Retina (tissue), 1 donor: ENCODE data around the gene HCN2.
"Not testable (repeated sequence)": the region's sequence is repeated elsewhere in the genome, so short reads cannot be mapped to it uniquely, and the experiment has no call there.

Source experiments
- DNase-seq: peaks from one replicate; pipeline ENCODE4 v3.0.0-alpha.2; 2016

HCN2 gene

DNA sequence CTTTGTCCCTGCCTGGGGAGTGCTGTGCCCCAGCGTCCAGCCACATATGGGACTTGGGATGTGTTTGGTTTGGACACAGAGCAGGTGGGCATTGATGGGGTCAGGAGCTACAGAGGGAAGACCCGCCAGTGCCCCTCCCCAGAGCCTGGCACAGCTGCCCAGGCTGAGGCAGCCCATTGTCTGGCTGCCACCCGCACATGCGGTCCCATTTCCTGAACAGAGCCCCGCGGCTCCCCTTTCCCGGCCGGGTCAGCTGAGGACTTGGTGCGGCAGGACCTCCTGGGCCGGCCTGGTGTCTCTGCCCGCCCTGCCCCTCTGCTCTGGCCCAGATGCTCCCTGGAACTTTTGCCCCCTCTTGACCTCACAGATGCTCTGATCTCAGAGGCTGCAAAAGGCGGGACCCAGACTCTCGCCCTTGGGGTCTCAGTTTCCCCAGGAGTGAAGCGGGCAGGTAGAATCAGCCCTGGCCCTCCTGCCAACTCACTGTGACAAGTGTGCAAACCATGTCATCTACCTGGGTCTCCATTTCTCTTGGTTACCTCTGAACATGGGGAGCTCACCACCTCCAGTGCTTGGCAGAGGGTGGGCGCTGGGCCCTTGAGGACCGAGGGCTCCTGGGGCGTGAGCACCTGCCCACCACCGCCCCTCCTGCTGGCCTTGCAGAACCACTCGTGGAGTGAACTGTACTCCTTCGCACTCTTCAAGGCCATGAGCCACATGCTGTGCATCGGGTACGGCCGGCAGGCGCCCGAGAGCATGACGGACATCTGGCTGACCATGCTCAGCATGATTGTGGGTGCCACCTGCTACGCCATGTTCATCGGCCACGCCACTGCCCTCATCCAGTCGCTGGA lies 17.8 kb downstream of the HCN2 start:
- no peak for DNase-seq

DNA sequence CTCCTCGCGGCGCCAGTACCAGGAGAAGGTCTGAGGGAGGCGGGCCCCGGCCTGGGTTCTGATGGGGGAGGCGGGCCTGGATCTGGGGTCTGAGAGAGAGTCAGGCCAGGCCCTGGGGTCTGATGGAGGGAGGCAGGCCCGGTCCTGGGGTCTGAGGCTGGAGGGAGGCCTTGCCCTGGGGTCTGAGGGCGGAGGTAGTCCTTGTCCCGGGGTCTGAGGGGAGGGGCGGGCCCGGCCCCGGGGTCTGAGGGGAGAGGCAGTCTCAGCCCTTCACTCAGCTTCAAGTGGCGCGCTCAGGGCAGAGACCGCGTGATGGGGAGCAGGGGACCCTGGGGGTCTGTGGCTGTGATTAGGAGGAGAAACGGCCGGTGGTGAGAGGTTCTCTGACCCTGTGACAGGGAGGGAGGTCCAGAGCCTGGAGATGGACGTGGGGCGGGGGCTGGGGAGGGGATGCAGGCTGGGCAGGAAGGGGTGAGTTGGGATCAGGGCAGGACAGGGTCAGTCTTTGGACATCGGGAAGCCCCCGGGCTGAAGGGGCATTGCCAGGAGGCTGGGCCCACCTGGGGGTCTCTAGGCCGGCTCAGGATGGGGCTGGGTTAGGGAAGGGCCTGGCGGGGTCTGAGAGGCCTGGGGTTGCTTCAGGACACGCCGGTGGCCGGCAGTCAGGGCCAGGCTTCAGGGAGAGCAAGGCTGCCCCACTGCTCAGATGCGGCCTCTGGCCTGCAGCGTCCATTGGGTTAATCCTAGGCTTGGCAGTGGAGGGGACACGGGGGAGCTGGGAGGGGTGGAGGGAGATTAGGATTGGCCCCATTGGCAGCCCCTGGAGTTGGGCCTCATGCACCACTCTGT lies 18.7 kb downstream of the HCN2 start:
- no peak for DNase-seq

DNA sequence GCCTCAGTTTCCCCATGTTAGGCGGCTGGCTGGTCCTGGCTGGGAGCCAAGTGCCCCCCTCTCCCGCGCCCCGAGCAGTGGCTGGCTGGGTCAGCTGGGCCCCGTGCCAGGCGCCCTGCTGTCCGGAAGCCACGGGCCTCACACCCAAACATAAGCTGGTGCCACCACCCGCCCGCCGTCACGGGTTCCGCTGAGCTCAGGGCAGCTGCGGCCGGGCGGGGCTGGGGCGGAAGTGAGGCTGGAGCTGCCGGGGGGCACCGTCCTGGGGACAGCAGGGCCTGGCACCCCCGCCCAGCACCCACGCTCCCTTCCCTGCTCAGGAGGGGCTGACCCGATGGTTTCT lies 19.3 kb downstream of the HCN2 start:
- DNase-seq, result no peak

DNA sequence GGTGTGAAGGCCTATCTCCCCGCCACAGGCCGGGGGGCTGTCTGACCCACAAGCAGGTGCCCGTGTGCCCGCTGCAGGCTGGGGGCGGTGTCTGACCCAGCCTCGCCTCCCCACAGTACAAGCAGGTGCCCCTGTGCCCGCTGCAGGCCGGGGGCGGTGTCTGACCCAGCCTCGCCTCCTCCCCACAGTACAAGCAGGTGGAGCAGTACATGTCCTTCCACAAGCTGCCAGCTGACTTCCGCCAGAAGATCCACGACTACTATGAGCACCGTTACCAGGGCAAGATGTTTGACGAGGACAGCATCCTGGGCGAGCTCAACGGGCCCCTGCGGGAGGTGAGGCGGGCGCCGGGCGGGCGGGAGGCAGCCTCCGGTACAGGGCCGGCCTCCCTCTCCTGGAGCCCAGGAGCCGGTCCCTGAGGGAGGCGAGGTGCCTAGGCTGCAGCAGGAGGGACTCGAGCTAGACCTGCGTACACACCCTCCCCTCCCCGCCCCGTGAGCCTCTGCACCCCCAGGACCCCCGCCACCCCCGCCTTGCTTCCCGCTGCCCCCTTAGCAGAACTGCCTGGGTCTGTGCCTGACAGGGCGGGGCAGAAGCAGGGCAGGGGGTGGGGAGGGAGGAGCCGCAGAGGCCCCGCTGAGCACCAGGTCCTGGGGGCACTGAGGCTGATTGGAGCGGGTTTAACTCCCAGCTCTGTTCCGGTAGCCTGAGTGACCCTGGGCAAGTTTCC lies 20.6 kb downstream of the HCN2 start:
- no peak for DNase-seq

DNA sequence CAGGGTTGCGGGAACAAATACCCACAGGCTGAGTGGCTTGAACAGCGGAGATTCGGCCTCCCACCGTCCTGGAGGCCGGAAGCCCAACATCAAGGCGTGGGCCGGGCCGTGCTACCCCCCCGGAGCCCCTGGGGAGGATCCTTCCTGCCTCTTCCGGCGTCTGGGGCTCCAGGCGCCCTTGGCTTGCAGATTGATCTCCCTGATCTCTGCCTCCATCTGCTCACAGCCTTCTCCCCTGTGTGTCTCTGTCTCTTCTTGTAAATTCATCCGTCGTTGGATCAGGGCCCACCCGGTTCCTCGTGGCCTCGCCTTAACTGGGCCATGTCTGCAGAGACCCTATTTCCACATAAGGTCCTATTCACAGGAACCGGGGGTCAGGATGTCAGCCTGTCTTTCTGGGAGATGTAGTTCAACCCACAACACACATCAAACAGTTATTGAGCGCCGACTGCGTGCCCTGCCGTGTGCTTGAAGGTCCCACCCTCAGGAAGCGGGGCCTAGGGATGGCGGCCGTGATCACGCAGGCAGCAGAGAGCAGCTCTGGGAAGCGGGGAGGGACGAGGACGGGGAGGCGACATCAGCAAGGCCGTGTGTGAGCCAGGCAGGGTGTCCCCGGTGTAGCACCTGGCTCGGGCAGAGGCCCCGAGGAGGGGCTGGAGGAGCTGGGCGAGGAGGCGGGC lies 21.3 kb downstream of the HCN2 start:
- DNase-seq, result peak; percentile 68

DNA sequence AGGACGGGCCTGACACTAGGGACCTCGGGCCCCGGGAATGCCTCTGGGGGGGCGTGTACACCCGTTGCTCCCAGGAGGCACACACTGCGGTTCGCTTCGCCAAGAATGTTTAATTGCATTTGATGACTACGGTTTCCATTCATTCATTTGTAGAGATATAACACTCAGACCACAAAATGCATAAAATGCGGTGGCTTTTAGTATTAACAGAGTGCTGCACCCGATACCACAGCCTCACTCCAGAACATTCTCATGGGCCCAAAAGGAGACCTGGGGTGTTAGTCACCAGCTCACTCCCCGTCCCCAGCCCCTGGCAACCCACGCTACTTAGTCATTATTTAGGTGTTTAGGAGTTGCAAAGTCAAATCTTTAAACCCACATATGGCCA lies 21.8 kb downstream of the HCN2 start:
- no peak for DNase-seq

DNA sequence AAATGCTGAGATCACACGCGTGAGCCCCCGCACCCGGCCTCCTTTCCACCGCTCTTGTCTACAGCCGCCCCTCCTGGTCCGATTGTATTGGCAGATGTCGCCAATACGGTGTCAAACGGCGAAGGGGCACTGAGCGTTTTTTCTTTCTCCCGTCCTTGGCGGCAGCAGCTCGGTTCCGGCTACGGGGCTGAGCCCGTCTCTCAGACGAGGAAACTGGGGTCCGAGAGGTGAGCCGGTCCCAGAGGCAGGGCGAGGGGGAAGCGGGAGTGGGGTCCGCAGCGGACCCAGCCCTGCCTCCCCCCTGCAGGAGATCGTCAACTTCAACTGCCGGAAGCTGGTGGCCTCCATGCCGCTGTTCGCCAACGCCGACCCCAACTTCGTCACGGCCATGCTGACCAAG lies 23.3 kb downstream of the HCN2 start:
- DNase-seq, result no peak

DNA sequence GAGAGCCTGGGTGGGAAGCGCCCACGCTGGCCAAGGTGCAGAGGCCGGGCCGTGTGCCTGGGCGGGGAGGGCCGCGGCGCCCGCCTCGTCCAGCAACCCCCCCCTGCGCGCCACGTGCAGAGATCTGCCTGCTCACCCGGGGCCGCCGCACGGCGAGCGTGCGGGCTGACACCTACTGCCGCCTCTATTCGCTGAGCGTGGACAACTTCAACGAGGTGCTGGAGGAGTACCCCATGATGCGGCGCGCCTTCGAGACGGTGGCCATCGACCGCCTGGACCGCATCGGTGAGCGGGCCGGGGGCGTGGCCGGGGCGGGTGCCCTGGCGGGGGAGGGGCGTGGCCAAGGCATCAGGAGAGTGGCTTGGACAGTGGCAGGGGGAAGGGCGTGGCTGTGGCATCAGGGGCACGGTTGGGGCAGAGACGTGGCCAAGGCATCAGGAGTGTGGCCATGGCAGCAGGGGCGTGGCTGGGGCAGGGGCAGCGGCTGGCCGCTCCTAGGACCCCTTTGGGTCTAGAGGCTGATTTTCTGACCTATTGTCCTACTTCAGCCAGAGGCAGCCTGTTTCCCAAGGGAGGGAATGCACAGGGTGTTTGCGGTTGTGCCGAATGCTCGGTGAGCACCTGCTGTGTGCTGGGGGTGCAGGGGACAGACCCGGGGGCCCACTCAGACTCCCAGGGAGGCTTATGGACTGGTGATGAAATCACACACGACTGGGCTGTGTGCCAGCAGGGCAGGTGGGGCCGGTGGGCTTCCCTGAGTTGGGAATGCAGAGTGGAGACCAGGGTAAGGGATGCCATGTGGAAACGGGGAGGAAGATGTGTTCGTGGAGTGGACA lies 24.3 kb downstream of the HCN2 start:
- no peak for DNase-seq

DNA sequence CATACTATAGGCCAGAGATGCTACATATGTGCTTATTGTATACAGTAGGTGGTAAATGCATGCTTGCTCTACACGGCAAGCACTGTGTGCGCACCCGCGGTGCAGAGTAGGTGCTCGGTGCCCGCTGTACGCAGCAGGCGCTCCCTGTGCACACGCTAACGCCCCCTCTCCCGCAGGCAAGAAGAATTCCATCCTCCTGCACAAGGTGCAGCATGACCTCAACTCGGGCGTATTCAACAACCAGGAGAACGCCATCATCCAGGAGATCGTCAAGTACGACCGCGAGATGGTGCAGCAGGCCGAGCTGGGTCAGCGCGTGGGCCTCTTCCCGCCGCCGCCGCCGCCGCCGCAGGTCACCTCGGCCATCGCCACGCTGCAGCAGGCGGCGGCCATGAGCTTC lies 25.9 kb downstream of the HCN2 start:
- DNase-seq, result peak; percentile 62

DNA sequence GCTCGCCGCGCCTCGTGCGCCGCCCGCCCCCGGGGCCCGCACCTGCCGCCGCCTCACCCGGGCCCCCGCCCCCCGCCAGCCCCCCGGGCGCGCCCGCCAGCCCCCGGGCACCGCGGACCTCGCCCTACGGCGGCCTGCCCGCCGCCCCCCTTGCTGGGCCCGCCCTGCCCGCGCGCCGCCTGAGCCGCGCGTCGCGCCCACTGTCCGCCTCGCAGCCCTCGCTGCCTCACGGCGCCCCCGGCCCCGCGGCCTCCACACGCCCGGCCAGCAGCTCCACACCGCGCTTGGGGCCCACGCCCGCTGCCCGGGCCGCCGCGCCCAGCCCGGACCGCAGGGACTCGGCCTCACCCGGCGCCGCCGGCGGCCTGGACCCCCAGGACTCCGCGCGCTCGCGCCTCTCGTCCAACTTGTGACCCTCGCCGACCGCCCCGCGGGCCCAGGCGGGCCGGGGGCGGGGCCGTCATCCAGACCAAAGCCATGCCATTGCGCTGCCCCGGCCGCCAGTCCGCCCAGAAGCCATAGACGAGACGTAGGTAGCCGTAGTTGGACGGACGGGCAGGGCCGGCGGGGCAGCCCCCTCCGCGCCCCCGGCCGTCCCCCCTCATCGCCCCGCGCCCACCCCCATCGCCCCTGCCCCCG lies 26.5 kb downstream of the HCN2 start:
- DNase-seq, result no peak

DNA sequence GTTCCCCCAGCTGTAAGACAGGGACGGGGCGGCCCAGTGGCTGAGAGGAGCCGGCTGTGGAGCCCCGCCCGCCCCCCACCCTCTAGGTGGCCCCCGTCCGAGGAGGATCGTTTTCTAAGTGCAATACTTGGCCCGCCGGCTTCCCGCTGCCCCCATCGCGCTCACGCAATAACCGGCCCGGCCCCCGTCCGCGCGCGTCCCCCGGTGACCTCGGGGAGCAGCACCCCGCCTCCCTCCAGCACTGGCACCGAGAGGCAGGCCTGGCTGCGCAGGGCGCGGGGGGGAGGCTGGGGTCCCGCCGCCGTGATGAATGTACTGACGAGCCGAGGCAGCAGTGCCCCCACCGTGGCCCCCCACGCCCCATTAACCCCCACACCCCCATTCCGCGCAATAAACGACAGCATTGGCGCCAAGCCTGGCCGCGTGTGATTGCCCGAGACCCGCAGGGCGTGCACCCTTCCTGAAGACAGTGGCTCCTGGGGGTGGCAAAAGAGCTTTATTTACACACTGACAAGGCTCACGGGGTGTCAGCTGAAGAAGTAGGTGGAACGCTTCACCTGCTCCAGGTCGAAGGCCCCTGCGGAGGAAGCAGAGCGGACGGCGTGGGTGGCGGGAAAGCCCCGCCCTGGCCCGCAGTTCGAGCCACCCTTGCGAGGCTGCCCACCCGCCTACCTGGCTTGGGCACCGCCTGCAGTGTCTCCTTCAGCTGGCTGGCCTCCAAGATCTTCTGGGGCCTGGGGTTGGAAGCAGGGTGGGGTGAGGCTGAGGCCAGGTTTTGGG lies 27.3 kb downstream of the HCN2 start:
- DNase-seq, result no peak

DNA sequence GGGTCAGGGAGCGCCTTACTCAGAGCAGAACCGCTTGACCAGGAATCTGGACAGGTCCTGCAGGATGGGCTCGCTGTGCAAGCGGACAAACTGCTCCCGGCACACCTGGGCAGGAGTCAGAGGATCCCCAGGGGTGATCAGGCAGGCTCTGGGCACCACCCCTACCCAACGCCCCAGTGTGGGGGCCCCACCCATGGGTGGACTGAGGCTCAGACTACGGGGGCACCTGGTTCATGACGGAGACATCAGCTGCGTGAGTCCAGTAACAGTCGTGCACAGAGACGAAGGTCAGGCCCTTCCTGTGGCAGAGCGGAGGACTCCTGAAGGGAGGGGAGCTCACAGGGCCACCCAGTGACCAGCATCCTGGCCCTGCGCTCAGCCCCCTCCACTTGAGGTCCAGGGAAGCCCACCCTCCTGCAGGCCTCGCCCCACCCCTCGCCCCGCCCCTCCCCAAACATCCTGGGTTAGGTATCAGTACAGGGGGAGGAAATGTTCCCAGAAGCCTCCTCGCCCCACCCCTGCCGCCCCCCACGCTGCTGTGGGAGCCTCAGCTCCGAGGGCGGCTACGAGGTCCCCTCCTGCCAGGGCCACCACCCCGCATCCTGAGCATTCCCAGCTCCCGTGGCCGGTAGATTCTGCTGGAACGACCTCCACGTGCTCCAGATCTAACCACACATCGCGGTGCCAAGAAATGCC lies 28.0 kb downstream of the HCN2 start:
- DNase-seq, result no peak

DNA sequence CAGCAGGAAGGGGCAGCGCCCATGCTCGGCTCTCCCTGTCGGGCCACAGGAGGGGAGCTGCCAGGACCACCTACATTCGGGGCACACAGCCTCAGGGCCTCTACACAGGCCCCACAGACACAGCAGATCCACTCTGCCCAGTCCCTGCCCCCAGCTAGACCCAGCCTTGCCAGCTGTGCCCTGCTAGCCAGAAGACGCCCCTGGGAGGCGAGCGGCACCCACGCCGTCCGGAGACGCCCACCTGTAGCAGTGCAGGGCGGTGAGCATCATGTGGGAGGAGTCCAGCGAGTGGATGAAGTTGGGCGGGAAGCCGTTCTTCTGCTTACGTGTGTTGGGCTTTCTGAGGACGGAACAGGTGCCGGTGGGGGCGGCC lies 28.6 kb downstream of the HCN2 start:
- no peak for DNase-seq

DNA sequence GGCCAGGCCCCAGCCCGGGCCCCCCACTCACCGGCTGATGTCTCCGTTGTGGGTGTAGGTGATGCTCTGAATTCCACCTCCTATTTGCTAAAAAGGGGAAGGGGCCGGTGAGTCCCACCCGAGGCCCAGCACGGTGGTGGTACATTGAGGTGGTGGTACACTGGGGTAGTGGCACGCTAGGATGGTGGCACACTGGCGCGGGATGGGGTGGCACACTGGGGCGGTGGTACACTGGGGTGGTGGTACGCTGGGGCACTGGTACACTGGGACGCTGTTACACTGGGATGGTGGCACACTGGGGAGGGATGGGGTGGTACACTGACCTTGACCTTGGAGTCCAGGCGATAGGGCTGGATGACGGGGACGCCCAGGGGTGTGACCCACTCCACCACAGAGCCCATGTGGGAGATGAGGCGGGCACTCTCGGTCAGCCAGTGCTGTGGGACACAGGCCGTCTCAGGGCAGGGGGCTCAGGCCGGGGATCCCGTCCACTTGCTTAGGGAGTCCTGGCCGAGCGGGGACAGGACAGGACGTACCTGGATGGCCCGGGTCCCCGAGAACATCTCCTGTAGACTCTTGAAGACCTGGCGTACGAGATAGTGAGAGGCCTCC lies 29.1 kb downstream of the HCN2 start:
- no peak for DNase-seq

DNA sequence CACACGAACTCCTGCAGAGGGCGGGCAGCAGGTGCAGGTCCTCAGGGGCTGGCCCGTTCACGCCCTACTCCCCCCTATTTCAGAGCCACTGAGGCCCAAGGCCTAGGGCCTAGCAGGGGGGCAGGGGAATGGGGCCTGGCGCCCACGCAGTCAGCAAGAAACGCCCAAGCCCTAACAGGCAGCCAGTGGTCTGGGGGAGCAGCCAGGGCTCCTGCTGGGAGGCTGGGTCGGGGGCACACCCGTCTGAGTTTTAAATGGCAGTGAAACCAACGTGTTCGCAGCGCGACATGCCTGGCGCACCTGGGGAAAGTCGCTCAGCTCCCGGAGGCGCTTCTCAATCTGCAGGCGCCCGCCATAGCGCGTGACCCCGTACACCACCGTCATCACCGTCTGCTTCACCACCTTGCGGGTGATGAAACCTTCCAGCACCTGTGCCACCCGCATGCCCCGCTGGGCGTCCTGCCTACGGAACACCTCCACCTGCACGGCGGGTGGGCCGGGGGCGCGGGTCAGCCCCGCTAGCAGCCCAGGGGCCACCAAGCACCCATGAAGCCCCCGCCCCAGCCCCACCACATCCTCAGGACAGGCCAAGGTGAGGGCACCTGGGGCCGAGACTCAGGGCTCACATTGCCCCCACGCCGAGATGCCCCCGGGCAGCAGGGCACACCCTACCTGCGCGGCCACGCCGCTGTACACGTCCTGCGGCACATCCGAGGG lies 29.8 kb downstream of the HCN2 start:
- DNase-seq, result no peak

DNA sequence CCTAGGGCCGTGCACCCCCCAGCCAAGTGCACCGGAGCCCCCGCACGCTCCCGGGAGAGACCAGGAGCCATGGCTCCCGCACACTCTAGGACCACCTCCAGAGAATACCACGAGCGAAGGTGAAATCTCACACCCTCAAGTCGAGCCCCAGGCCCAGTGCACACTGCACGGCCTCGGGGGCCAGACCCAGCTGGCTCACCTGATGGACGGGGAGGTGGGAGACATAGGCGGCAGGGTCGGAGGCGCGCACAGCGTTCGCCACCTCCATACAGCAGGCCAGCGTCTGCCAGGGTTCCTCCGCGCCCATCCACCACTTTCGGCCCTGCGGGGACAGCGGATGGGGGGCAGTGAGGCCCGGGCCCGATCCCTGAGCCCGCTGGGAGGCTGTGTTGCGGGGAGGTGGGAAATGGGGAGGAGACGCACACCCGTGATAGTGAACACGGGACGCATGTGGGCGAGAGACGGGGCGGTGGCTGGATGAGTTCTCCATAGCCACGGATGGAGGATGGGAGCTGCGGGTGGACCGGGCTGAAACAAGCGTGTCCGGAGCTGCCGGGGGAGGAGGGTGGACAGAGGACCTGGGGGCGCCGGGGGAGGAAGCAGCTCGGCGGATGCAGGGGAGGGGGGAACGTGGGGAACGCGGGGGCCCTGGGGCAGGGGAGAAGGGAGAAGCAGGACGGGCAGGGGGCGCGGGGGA lies 30.6 kb downstream of the HCN2 start:
- no peak for DNase-seq

DNA sequence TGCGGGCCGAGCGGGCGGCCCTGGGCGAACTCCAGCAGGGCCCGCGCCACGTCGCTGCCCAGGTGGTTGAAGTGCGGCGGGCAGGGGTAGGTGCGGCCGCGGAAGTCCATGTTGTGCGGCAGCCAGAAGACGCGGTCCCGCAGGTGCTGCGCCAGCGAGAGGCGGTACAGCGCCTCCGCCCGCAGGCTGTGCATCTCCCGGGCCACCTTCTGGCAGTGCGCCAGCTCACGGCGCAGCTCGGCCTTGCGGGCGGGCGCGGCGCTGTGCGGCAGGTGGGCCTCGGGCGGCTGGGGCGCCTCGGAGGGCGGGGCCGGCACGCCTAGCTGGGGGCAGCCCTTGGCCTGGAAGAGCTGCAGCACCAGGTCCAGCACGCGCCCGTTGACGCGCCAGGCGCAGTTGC lies 31.5 kb downstream of the HCN2 start:
- DNase-seq, result not testable (repeated sequence)

DNA sequence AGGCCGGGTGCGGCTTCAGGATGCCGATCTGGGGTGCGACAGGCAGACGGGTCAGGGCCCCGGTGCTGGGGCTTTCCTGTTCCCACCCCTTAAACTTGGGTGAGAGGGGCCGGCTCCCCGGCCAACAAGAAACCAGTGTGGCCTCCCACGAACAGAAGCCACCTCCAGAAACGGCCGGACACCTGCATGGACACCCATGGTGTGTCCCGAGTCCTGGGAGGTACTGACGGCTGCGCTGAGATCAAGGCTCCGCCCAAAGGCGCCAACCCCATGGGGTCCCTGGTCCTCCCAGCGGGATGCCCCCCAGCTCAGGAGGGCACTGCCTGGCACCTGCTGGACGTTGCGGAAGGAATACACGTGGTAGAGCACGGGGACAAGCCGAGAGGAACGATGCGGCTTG lies 32.1 kb downstream of the HCN2 start:
- no peak for DNase-seq
